Tibial artery (tissue), 4 donors: Measurements from ENCODE around the gene PARVG.

ENCODE experiments used
- DNase-seq, 2 donors: peaks; one replicate each; pipeline ENCODE4 v3.0.0-alpha.2; 2019
- H3K27ac ChIP-seq, 2 donors: fragments of 200-600 bp; sonication (generic) in 1 of 2; 1 replicate in 1 of 2; 2 replicates in 1 of 2; pipeline ENCODE4 v1.5.1; 2018 to 2019; ENCODE audit warnings: mild to moderate bottlenecking in 1 of 2
- H3K27me3 ChIP-seq, 2 donors: fragments of 200-600 bp; sonication (generic) in 1 of 2; one replicate each; pipeline versions ENCODE4 v1.5.1 to v1.6.0; 2016 to 2019
- H3K36me3 ChIP-seq, 3 donors: fragments of 200-600 bp; sonication (generic) in 2 of 3; one replicate each; pipeline ENCODE4 v1.5.1; 2016 to 2019; ENCODE audit warnings: mild to moderate bottlenecking in 2 of 3
- H3K4me1 ChIP-seq, 4 donors: fragments of 200-600 bp; sonication (generic) in 2 of 4; 1 replicate in 3 of 4; 2 replicates in 1 of 4; pipeline ENCODE4 v1.5.1; 2016 to 2019
- H3K4me3 ChIP-seq, 2 donors: fragments of 200-600 bp; sonication (generic) in 1 of 2; 1 replicate in 1 of 2; 2 replicates in 1 of 2; pipeline ENCODE4 v1.5.1; 2018 to 2019; ENCODE audit warnings: mild to moderate bottlenecking in 2 of 2
- H3K9me3 ChIP-seq, 3 donors: fragments of 200-600 bp; sonication (generic) in 1 of 3; one replicate each; pipeline ENCODE4 v1.5.1; 2016 to 2019
- CTCF ChIP-seq, 2 experiments: fragments of 200-600 bp in 1 of 2; fragments of 450-650 bp in 1 of 2; IDR thresholded peaks; one replicate each; pipeline ENCODE4 v1.5.1; 2017 to 2019; ENCODE audit warnings: antibody characterized with exemption in 2 of 2, mild to moderate bottlenecking in 1 of 2, moderate library complexity in 1 of 2
- intact Hi-C: fragments of 100-400 bp; cut with DNase I; formaldehyde crosslinking; loops from one replicate; pipeline ENCODE4 v1.15.0; 2023; ENCODE audit warnings: low total_unique reads

Gene PARVG

GRCh38 chr22:44179989-44180705 lies 578 bp upstream of the PARVG start:
- H3K36me3 ChIP-seq = no peaks in the 10 kb centered on the region
- intact Hi-C loops = no loop called here
- no peak for DNase-seq
- H3K4me1 ChIP-seq = no peaks in the 10 kb centered on the region
- no peak overlapping the region for H3K27ac ChIP-seq
- H3K4me3 ChIP-seq = no peak overlapping the region
- no peak for TF ChIP-seq CTCF (IDR thresholded peaks at IDR 0.05)
- peaks cover 0 to 32% of the 10 kb centered on the region in 2 donors for H3K27me3 ChIP-seq
- no peaks in the 10 kb centered on the region for H3K9me3 ChIP-seq

GRCh38 chr22:44181033-44181911 lies 547 bp downstream of the PARVG start:
- intact Hi-C loops = no loop called here

GRCh38 chr22:44181912-44182587 lies 1.3 kb downstream of the PARVG start:
- Histone ChIP-seq H3K4me3 (peak overlapping the region; percentile 23 to 28), H3K9me3 (no peaks in the 10 kb centered on the region), H3K4me1 (no peaks in the 10 kb centered on the region), H3K36me3 (no peaks in the 10 kb centered on the region), H3K27me3 (peaks cover 0 to 32% of the 10 kb centered on the region in 2 donors), H3K27ac (no peak overlapping the region)
- intact Hi-C loops = no loop called here
- no peak for DNase-seq
- no peak for TF ChIP-seq CTCF (IDR thresholded peaks at IDR 0.05)

More at GRCh38 chr22:44181033-44181911, 547 bp downstream of the PARVG start:
- H3K27me3 ChIP-seq = peaks cover 0 to 32% of the 10 kb centered on the region in 2 donors
- peak overlapping the region; percentile 23 to 28 for H3K4me3 ChIP-seq
- no peak for TF ChIP-seq CTCF (IDR thresholded peaks at IDR 0.05)
- H3K4me1 ChIP-seq = no peaks in the 10 kb centered on the region
- no peak for DNase-seq
- H3K36me3 ChIP-seq = no peaks in the 10 kb centered on the region
- no peak overlapping the region for H3K27ac ChIP-seq
- H3K9me3 ChIP-seq = no peaks in the 10 kb centered on the region

- Histone ChIP-seq H3K9me3 (no peaks in the 10 kb centered on the region), H3K4me3 (peak overlapping the region in 1 of 2 donors; percentile 23), H3K27me3 (peaks cover 0 to 32% of the 10 kb centered on the region in 2 donors), H3K4me1 (no peaks in the 10 kb centered on the region), H3K27ac (no peak overlapping the region), H3K36me3 (no peaks in the 10 kb centered on the region)
- intact Hi-C loops = no loop called here
- peak; percentile 65 to 75 for DNase-seq
- no peak for TF ChIP-seq CTCF (IDR thresholded peaks at IDR 0.05)
Observed at GRCh38 chr22:44182588-44183286, 2.0 kb downstream of the PARVG start.

GRCh38 chr22:44183287-44183588 lies 2.5 kb downstream of the PARVG start:
- no peaks in the 10 kb centered on the region for H3K4me1 ChIP-seq
- H3K9me3 ChIP-seq = no peaks in the 10 kb centered on the region
- no peak for TF ChIP-seq CTCF (IDR thresholded peaks at IDR 0.05)
- H3K27ac ChIP-seq = no peak overlapping the region
- DNase-seq = no peak
- H3K4me3 ChIP-seq = no peak overlapping the region
- intact Hi-C loops = no loop called here
- H3K27me3 ChIP-seq = peaks cover 0 to 32% of the 10 kb centered on the region in 2 donors
- no peaks in the 10 kb centered on the region for H3K36me3 ChIP-seq
